HG02588 (cell line): Measurements from ENCODE around the gene HLA-A.

Source experiments
- ATAC-seq: cut with Tn5 transposase; IDR thresholded peaks from one replicate; pipeline ENCODE4 v1.9.1; 2021; ENCODE audit warnings: mild to moderate bottlenecking, moderate library complexity; ENCODE audit not compliant: unreplicated experiment

Gene HLA-A

GRCh38 chr6:29984232-29984631, 41.9 kb downstream of the HLA-A start:
- ATAC-seq = no peak

DNA sequence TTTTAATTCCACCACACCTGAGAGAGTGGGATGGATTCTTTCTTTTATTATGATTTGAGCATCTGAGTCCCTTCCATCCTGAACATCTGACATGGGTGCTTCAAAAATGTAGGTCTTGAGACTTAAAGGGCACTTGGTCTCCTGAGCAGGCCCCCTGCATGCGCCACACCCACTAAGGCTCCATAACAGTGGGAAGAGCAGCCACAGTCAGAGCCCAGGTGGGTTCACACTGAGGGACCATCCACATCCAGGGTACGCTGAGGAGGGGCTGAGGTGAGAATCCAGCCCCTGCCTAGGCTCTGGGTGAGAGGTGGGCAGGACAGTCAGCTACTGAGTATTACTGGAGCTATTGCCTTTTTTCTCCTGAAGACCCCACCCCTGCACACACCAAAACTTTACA, 42.7 kb downstream of the HLA-A start:
- no peak for ATAC-seq

- ATAC-seq = no peak
Measured at GRCh38 chr6:29986179-29986781, 43.9 kb downstream of the HLA-A start.

DNA sequence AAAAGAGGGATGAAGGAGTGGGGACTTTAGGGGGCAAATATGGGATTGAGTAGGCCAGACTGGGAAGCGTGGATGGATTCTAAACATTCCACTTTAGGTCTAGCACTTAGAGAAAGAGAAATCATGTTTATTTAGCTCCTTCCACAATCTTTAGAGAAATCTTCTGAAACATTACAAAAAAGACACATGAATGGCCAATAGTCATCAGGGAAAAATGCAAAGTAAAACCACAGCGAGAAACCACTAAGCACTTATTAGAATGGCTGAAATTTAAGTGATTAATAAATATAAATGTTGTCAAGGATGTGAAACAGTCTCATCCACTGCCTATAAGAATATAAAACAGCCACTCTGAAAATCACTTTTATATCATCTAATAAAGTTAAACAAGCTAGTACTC, 46.9 kb downstream of the HLA-A start:
- no peak for ATAC-seq

DNA sequence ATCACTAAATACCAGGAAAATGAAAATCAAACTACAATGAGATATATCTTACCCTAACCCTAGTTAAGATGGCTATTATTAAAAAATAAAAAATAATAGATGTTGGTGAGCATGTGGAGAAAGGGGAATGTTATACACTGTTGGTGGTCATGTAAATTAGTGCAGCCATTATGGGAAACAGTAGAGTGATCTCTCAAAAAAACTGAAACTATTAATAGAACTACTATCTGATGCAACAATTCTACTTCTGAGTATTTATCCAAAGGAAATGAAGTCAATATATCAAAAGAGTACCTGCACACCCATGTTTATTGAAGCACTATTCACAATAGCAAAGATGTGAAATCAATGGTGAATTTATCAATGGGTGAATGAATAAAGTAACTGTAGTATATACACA, 48.6 kb downstream of the HLA-A start:
- no peak for ATAC-seq

DNA sequence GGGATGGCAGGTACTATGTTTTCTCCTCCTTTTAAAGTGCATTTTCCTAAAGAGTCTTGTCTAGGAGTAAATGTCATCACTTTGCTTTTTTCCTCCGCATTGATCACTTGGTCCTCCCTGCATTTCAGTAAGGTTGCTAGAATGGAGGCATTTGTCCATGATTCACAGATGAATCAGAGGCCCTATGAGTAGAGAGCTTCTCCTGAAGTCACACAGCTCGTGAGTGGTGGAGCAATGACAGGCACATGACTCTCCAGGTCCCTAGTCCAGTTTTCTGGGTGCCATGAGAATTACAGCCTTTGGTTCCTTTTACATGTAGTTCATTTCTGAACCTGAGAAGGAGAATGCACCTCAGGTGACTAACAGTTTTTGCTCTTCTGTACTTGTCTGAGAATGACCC, 50.5 kb downstream of the HLA-A start:
- no peak for ATAC-seq

GRCh38 chr6:29994826-29995225, 52.5 kb downstream of the HLA-A start:
- no peak for ATAC-seq

GRCh38 chr6:29995340-29995777, 53.0 kb downstream of the HLA-A start:
- no peak for ATAC-seq
